ENCODE results near the gene MTMR11. TPM values are rescaled to one million over a fixed set of nuclear protein-coding genes. Genes with fewer than 3 reads are reported as not detected.

Gene MTMR11
- total RNA-seq, 4 donors from 2014 or later, result 2.0 to 8.6 (median 5.6) TPM

DNA sequence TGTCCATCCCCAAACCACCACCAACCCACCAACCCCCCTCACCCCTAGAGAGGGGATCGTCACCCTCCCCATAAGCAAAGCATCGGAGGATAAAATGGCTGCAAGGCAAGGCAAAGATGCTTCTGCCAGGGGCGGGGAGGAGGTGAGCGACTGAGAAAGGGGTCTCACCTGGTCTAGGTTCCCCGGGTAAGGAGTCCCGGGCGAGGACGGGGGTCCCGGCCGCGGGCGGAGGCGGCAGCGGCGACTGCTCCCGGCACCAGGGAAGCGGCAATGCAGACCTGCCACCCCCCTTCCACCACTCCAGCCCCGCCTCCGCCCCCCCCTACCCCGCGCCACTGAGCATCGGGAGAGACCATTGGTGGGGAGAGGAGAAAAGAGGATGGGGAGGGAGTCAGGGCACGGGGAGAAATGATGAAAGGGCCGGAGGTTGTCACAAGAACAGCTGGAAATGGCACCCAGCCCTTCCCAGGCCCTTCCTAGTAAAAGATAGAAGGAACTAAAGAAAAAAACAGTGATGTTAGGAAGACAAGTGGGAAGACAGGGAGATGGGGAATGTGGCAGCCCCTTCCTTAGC is 19.0 kb downstream of the MTMR11 start, which contains the start of gene SV2A:
Gene SV2A (minus strand): TSS at position 274 of the 574 bp plus-strand sequence. CDS start 4,004 bp downstream, outside the sequence.
- peak within 1 kb of the TSS in 2 of 3 donors; percentile 27 to 45 for H3K4me3 ChIP-seq (replicated peaks in 1 of 3)
- peaks cover 0 to 10% of the 10 kb centered on the region in 2 donors for H3K4me1 ChIP-seq
- no peak within 1 kb of the TSS for H3K27ac ChIP-seq
- TF ChIP-seq, protein P1, sequence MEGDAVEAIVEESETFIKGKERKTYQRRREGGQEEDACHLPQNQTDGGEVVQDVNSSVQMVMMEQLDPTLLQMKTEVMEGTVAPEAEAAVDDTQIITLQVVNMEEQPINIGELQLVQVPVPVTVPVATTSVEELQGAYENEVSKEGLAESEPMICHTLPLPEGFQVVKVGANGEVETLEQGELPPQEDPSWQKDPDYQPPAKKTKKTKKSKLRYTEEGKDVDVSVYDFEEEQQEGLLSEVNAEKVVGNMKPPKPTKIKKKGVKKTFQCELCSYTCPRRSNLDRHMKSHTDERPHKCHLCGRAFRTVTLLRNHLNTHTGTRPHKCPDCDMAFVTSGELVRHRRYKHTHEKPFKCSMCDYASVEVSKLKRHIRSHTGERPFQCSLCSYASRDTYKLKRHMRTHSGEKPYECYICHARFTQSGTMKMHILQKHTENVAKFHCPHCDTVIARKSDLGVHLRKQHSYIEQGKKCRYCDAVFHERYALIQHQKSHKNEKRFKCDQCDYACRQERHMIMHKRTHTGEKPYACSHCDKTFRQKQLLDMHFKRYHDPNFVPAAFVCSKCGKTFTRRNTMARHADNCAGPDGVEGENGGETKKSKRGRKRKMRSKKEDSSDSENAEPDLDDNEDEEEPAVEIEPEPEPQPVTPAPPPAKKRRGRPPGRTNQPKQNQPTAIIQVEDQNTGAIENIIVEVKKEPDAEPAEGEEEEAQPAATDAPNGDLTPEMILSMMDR (IDR thresholded peaks at IDR 0.05), result no peak
- TF ChIP-seq POLR2A (IDR thresholded peaks at IDR 0.05), result no peak
- DNase-seq, result peak; percentile 52 to 53
- WGBS, 2 donors, result 0 to 2% methylated on average over 20 to 24 of the region's 24 CpGs
- H3K27me3 ChIP-seq, result no peaks in the 10 kb centered on the region
- peaks cover 4 to 6% of the 10 kb centered on the region in 2 donors for H3K36me3 ChIP-seq
- no peaks in the 10 kb centered on the region for H3K9me3 ChIP-seq
- intact Hi-C loops (cut with DNase I), result no loop called here

DNA sequence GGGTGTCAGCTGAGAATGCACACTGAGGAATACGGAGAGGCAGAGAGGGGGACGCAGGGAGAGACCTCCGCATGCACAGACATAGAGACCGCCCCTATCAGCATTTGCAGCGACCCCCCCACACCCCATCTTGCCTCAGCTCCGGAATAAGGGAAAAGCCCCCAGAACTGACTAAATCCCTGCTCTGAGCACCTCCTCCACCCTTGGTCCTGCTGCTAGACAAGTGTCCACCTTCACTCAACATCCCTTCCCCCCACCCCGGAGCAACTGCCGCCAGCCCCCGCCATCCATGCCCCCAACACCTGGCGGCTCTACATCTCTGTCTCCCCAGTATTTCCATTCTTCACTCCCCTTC is 19.8 kb downstream of the MTMR11 start:
- intact Hi-C loops (cut with DNase I), result no loop called here
- H3K27ac ChIP-seq, result no peak overlapping the region
- 15 to 21% methylated on average over 10 of the region's 10 CpGs for WGBS, 2 donors

DNA sequence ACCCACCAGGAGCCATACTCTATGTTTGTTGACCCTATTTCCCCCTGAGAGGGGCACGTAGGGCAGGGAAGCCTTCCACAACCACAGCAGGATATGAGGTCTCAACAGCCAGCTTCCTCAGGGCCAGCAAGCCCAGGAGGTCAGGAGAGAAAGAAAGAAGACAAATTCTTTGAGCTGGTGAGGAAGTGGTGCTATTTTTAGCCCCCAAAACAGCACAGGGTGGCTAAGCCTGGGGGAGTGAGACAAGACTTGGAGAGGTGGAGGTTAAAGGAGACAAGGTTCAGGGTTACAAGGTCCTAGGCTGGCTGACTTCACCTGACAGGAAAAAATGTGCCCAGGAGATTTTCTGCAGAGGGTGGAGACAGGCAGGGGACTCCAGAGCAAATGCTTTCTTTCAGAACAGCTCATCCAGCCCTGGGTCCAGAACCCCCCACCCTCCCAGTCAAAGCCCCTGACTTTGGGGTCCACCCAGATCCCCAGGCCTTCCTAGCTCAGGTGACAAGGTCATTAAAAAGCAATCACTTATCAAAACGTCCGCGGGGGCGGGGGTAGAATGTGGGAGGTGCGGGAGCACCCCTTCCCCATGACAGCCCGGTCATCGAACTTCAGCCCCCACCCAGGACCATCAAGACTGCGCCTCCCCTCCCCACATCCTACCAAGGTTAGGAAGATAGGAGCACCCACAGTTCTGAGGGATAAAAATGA is 20.3 kb downstream of the MTMR11 start:
- TF ChIP-seq, protein P1 (IDR thresholded peaks at IDR 0.05), result no peak
- no peak for TF ChIP-seq POLR2A (IDR thresholded peaks at IDR 0.05)
- intact Hi-C loops (cut with DNase I), result no loop called here
- no peak overlapping the region for H3K27ac ChIP-seq
- no peaks in the 10 kb centered on the region for H3K36me3 ChIP-seq
- H3K4me3 ChIP-seq (replicated peaks in 1 of 3), result no peak overlapping the region
- H3K4me1 ChIP-seq, result peaks cover 0 to 10% of the 10 kb centered on the region in 2 donors
- DNase-seq, result no peak
- no peaks in the 10 kb centered on the region for H3K9me3 ChIP-seq
- WGBS, 2 donors, result 26 to 33% methylated on average over 9 of the region's 9 CpGs
- H3K27me3 ChIP-seq, result no peaks in the 10 kb centered on the region

More for the DNA sequence above, 19.8 kb downstream of the MTMR11 start:
- DNase-seq, result no peak
- H3K27me3 ChIP-seq, result no peaks in the 10 kb centered on the region
- peaks cover 0 to 10% of the 10 kb centered on the region in 2 donors for H3K4me1 ChIP-seq
- peak overlapping the region in 1 of 3 donors; percentile 45 for H3K4me3 ChIP-seq (replicated peaks in 1 of 3)
- TF ChIP-seq, protein P1 (IDR thresholded peaks at IDR 0.05), result no peak
- no peak for TF ChIP-seq POLR2A (IDR thresholded peaks at IDR 0.05)
- H3K9me3 ChIP-seq, result no peaks in the 10 kb centered on the region
- no peaks in the 10 kb centered on the region for H3K36me3 ChIP-seq

DNA sequence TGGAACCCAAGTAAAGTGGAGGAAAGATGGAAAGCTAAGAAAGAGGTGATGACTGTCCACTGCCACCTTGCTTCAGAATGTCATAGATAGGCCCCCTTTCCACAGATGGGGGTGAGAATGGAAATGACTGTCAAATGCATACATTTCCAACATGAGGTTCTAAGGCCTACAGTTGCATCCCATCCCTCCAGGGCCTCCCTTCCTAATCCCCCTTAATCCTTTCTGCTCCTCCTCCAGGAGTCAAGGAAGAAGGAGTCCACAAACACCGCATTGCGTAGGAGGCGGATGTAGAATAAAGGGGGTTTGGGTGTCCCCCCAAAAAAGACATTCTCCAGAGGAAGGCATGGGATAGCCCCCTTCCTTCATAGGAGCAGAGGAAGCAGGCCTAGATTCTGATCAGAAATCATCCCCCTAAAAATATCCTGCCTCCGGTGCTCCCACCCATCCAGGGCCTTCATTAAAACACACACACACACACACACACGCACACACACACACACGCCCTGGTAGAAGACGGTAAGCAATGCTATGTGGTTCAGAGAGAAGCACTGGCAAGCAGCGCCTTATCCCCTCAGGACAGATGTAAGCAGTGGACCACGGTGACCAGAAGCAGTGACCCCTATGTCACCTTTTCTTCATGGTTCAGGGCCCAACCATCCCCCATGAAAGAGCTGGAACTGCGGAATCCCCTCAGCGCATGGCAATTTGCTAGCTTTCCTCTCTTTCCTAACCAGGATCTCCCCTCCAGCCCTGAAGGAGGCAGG is 21.1 kb downstream of the MTMR11 start:
- H3K9me3 ChIP-seq, result no peaks in the 10 kb centered on the region
- no peak overlapping the region for H3K27ac ChIP-seq
- H3K4me3 ChIP-seq (replicated peaks in 1 of 3), result no peak overlapping the region
- intact Hi-C loops (cut with DNase I), result no loop called here
- TF ChIP-seq POLR2A (IDR thresholded peaks at IDR 0.05), result no peak
- TF ChIP-seq, protein P1 (IDR thresholded peaks at IDR 0.05), result no peak
- H3K4me1 ChIP-seq, result peaks cover 0 to 10% of the 10 kb centered on the region in 2 donors
- DNase-seq, result no peak
- H3K36me3 ChIP-seq, result no peaks in the 10 kb centered on the region
- 82 to 89% methylated on average over 10 to 11 of the region's 11 CpGs for WGBS, 2 donors
- no peaks in the 10 kb centered on the region for H3K27me3 ChIP-seq
